HEK293T (cell line): ENCODE measurements around the gene DVL1.

ENCODE experiments used
- FOXA1 ChIP-seq: fragments of 450-650 bp; IDR thresholded peaks from 2 replicates; pipeline ENCODE4 v1.6.1; 2016; ENCODE audit warnings: mild to moderate bottlenecking
- HDGF ChIP-seq: fragments of 450-650 bp; IDR thresholded peaks from 2 replicates; pipeline ENCODE4 v1.6.1; 2017; ENCODE audit warnings: antibody characterized with exemption, borderline replicate concordance
- PKNOX1 ChIP-seq: fragments of 450-650 bp; IDR thresholded peaks from 2 replicates; pipeline ENCODE4 v1.6.1; 2016
- SP1 ChIP-seq: fragments of 450-650 bp; IDR thresholded peaks from 2 replicates; pipeline ENCODE4 v1.6.1; 2017
- SUZ12 ChIP-seq: fragments of 450-650 bp; IDR thresholded peaks from 2 replicates; pipeline ENCODE4 v1.6.1; 2016; ENCODE audit warnings: mild to moderate bottlenecking

GRCh38 chr1:1370771-1371300, 21.6 kb upstream of the DVL1 start:
- TF ChIP-seq PKNOX1, result no peak
- TF ChIP-seq FOXA1, result no peak
- TF ChIP-seq HDGF, result no peak
- no peak for TF ChIP-seq SP1
- no peak for TF ChIP-seq SUZ12
